Measurements from ENCODE around the gene ZBTB49.
"Not testable (repeated sequence)": the region's sequence is repeated elsewhere in the genome, so short reads cannot be mapped to it uniquely, and the experiment has no call there.

The ZBTB49 gene

DNA sequence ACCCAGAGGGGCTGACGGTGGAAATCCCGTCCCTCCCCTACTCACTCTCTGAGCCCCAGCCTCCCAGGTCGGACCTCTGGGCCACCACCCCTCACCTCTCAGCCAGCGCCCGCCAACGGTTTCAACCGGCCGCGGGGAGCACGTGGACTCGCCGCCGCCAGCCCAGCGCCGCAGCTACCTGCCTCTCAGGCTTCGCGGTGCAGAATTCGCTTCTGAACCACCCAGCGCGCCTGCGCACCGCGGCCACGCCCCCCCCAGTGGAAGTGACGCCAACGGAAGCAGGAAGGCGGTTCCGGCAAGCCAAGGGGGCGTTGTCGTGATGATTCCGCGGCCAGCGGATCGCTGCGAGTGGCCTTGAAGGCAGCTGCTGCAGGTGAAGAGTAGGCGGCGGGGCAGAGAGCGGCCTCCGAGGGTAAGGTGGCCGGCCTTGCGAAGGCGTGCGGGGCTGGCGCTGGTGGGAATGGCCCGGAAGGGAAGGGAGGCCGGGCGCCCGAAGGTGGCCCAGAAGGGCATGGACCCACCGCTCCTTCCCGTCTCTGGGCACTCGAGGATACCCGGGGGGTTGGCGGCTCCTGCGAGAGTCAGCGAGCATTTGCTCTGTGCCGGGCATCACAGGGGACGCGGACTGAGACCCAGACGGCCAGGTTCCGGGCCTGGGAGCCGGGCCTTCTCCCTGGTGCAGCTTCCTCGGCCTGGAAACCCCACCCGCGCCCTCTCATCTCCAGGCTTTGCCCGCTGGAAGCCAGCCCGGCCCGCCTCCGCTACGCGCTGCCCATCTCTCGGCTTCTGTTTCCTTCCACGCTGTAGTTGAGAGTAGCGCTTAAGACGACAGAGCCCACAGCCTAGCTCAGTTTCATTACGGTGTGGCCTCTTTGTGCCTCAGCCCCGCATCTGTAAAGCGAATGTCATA, at the start of gene ZBTB49, which contains the start of gene LYAR:
Gene ZBTB49, plus strand, starts transcription at position 311 of the 910 bp plus-strand sequence. CDS start 9,695 bp downstream, outside the sequence.
Gene LYAR, minus strand, starts transcription at position 214 of the 910 bp plus-strand sequence. CDS start 6,412 bp downstream, outside the sequence.
- in situ Hi-C loops (cut with HindIII; ENCODE audit: low sequenced_read_pairs), result loop anchor here (25.0 kb wide), 1 partner anchor 247 kb away; the partner anchor contains the start of gene STX18

GRCh38 chr4:4245172-4245571, 44.9 kb upstream of the ZBTB49 start:
- in situ Hi-C loops (cut with HindIII; ENCODE audit: low sequenced_read_pairs), result no loop called here

DNA sequence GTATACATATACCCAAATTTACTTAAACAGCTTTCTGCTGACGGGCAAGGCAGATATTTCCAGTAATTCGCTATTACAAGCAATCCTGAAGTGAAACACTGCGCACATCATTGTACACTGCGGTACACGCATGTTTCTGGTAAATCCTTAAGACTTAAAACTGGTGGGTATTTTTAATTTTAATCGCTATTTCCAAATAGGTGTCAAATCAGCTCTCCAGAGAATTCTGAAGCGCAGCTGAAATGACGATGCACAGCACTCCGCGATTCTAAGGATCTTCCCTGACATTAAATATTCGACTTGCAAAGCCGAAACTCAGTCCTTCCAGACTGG, 42.4 kb upstream of the ZBTB49 start:
- in situ Hi-C loops (cut with HindIII; ENCODE audit: low sequenced_read_pairs), result no loop called here

GRCh38 chr4:4248029-4248884, 41.8 kb upstream of the ZBTB49 start, which contains the start of gene TMEM128:
TMEM128 (minus strand) TSS chr4:4248223; CDS start chr4:4248202, 21 bp downstream.
- in situ Hi-C loops (cut with HindIII; ENCODE audit: low sequenced_read_pairs), result no loop called here

DNA sequence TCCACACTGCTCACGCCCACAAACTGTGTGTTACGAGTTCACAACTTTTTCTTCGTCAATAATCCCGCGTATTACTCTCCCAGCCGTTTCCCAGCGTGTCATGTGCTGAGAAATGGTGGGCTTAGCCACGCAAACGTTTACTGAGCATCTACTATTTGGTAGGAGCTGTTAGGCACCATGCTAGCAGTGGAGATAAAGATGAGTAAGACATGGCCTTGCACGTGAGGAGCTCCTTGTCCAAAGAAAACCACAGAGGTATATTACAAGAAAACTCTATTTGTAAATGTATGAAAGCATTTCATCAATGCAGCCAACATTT, 41.2 kb upstream of the ZBTB49 start:
- in situ Hi-C loops (cut with HindIII; ENCODE audit: low sequenced_read_pairs), result no loop called here

DNA sequence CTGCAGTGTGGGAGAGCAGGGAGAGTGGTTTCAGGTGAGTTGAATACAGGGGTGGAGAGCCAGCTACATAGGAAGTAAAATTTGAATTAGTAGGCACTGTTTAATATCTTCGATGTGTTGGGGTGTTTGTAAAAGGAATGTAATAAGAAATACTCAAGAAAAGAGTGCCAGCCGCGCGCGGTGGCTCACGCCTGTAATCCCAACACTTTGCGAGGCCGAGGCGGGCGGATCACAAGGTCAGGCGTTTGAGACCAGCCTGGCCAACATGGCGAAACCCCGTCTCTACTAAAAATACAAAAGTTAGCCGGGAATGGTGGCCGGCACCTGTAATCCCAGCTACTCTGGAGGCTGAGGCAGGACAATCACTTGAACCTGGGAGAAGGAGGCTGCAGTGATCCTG, 40.7 kb upstream of the ZBTB49 start:
- in situ Hi-C loops (cut with HindIII; ENCODE audit: low sequenced_read_pairs), result not testable (repeated sequence)

GRCh38 chr4:4249866-4250265, 40.2 kb upstream of the ZBTB49 start:
- in situ Hi-C loops (cut with HindIII; ENCODE audit: low sequenced_read_pairs), result no loop called here

GRCh38 chr4:4254199-4254598, 35.9 kb upstream of the ZBTB49 start:
- in situ Hi-C loops (cut with HindIII; ENCODE audit: low sequenced_read_pairs), result no loop called here

GRCh38 chr4:4254666-4255065, 35.4 kb upstream of the ZBTB49 start:
- in situ Hi-C loops (cut with HindIII; ENCODE audit: low sequenced_read_pairs), result no loop called here

- in situ Hi-C loops (cut with HindIII; ENCODE audit: low sequenced_read_pairs), result no loop called here
Measured at GRCh38 chr4:4256799-4257198, 33.3 kb upstream of the ZBTB49 start.

DNA sequence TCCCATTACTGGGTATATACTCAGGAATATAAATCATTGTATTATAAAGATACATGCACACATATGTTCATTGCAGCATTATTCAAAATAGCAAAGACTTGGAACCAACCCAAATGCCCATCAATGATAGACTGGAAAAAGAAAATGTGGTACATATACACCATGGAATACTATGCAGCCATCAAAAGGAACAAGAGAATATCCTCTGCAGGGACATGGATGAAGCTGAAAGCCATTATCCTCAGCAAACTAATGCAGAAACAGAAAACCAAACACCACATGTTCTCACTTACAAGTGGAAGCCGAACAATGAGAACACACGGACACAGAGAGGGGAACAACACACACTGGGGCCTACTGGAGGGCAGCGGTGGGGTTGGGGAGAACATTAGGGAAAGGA, 32.3 kb upstream of the ZBTB49 start:
- in situ Hi-C loops (cut with HindIII; ENCODE audit: low sequenced_read_pairs), result not testable (repeated sequence)

DNA sequence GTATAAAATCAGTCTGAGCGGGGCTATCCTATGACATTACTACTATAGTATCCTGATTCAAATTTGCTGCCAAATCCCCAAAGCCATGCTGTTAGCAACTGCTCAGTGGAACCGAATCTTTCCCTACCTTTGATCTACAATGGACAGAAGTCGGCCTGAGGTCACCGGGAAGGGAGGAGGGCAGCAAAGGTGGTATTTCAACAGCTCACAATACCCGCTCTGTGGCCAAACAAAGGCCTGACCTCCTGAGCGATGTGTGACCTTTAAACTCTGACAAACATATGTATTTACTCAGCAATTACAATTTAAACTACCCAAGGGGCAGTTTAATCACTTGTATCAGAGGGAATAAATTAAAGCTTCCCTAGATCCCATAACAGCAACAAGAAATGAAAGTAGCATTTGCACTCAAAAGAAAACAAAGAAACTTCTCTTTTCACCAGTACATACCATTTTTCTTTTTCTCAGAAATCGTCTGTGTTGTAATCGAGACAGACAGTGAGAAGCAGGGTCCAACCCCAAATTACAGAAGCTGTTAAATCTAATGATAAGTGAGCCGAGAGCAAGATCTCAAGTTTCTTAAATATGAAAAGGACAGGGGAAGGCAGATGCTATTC, 30.5 kb upstream of the ZBTB49 start:
- in situ Hi-C loops (cut with HindIII; ENCODE audit: low sequenced_read_pairs), result no loop called here

DNA sequence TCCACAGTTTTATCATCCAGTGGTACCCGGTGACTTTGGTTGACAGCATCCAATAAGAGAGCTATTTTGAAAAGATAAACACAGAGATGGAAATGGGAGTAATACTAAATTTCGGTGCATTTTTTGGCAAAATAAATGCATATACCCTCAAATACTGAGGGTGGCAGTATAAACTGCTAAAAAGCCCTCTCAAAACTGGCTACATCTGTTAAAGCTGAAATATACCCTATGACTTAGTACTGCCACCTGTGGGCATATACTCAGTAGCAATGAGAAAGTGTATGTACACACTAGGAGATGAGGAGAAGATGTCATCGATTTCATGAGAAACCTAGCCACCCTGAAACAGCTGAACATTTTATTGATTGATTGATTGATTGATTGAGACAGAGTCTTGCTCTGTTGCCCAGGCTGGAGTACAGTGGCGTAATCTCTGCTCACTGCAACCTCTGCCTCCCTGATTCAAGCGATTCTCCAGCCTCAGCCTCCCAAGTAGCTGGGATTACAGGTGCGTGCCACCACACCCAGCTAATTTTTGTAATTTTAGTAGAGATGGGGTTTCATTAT, 29.8 kb upstream of the ZBTB49 start:
- in situ Hi-C loops (cut with HindIII; ENCODE audit: low sequenced_read_pairs), result no loop called here

DNA sequence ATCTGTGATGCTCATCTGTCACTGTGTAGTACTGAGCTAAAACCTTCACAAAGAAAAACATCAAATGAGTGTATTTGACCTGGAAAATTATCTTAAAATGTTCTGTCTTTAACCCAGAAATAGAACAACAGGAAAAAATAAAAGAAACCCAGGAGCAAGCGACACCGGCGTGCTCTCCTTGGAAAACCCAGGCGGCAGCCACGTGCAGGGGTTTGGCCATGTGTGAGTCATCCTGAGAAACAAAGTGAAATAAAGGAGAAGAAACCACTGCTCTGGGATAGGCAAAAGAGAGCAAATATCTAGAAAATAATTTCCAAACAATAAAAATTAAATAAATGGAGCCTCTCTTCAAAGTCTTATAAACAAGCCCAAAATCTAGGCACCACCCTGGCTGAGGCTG, 22.1 kb upstream of the ZBTB49 start:
- in situ Hi-C loops (cut with HindIII; ENCODE audit: low sequenced_read_pairs), result no loop called here

GRCh38 chr4:4268776-4269175, 21.3 kb upstream of the ZBTB49 start:
- in situ Hi-C loops (cut with HindIII; ENCODE audit: low sequenced_read_pairs), result no loop called here

DNA sequence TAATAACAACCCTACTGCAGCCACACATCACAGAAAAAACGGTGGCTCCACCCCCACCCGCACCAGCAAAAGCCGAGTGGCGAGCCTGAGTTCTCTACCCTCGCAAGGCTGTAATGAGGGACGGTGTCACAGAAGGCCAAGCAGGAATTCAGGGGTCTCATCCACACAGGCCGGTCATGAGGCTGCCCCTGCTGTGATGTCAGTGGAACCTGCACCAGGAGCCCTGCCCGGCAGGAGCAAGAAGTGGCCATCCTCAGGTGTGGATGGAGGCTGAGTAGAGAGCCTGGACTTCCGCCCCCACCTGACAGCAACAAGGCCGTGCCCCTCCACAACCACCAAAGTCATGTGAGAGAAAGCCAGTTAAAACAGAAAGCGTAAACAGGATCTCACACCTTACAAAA, 20.7 kb upstream of the ZBTB49 start:
- in situ Hi-C loops (cut with HindIII; ENCODE audit: low sequenced_read_pairs), result no loop called here

DNA sequence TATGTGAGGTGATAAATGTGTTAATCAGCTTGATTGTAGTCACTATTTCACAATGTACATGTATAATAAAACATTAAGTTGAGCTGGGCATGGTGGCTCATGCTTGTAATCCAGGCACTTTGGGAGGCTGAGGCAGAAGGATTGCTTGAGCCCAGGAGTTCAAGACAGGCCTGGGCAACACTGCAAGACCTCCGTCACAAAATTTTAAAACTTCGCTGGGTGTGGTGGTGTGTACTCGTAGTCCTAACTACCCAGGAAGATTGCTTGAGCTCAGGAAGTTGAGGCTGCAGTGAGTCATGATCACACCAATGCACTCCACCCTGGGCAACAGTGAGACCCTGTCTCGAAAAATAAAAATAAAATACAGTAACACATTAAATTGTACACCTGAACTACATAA, 20.2 kb upstream of the ZBTB49 start:
- in situ Hi-C loops (cut with HindIII; ENCODE audit: low sequenced_read_pairs), result no loop called here

GRCh38 chr4:4270529-4270928, 19.5 kb upstream of the ZBTB49 start:
- in situ Hi-C loops (cut with HindIII; ENCODE audit: low sequenced_read_pairs), result no loop called here

DNA sequence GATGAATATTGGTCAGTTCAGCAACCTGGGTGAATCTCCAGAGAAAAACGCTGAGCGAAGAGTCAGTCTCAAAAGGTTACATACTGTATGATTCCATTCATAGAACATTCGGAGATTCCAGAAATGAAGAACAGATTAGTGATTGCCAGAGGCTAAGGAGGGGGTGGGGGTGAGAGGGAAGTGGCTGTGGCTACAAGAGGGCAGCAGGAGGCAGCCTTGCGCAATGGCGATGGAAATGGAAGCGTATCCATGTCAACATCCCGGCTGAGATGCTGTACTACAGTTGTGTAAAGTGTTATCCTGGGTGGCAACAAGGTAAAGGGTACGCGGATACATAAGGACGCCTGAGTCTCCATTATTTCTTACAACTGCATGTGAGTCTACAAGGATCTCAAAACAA, 18.1 kb upstream of the ZBTB49 start:
- in situ Hi-C loops (cut with HindIII; ENCODE audit: low sequenced_read_pairs), result no loop called here

DNA sequence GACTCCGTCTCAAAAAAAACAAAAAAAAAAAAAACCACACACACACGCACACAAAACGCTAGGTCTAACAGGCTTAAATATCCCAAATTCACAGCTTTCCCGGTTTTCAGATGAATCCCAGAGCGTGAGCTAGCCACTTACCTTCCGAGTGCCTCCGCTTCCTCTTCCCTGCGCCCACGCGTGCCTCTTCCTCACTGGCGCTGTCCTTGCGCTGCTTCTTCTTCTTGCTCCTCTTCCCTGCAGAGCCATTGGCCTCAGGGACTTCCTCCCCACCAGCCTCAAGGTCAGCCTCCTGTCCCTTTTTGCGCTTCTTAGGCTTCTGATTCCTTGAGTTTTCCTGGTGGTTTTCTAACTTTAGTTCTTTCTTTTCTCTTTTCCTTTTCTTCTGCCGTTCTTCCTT, 15.8 kb upstream of the ZBTB49 start:
- in situ Hi-C loops (cut with HindIII; ENCODE audit: low sequenced_read_pairs), result no loop called here

GRCh38 chr4:4277531-4277930, 12.5 kb upstream of the ZBTB49 start:
- in situ Hi-C loops (cut with HindIII; ENCODE audit: low sequenced_read_pairs), result loop anchor here (25.0 kb wide), 1 partner anchor 260 kb away; the partner anchor contains the start of gene STX18

Measured in DLD1 (cell line).